C4-2B (cell line): ENCODE measurements around the gene ALDH1L1.

Source experiments
- H3K27ac ChIP-seq: fragments of 450-650 bp; 2 replicates; pipeline ENCODE4 v1.5.1; 2017
- CTCF ChIP-seq: fragments of 450-650 bp; conservative IDR thresholded peaks from 2 replicates; pipeline ENCODE4 v1.5.1; 2017; ENCODE audit warnings: mild to moderate bottlenecking
- ZFX ChIP-seq: fragments of 450-650 bp; IDR thresholded peaks from 2 replicates; pipeline ENCODE4 v1.6.1; 2017

Gene ALDH1L1

GRCh38 chr3:126111566-126112475 lies 68.6 kb downstream of the ALDH1L1 start:
- H3K27ac ChIP-seq: no peak overlapping the region
- no peak for TF ChIP-seq CTCF

- no peak for TF ChIP-seq ZFX
- no peak for TF ChIP-seq CTCF
- H3K27ac ChIP-seq: no peak overlapping the region
Observed at GRCh38 chr3:126111126-126111551, 69.2 kb downstream of the ALDH1L1 start.

- H3K27ac ChIP-seq: no peak overlapping the region
- TF ChIP-seq CTCF (no peak), ZFX (no peak)
Observed at GRCh38 chr3:126110431-126111125, 69.8 kb downstream of the ALDH1L1 start.

GRCh38 chr3:126109880-126110235 lies 70.5 kb downstream of the ALDH1L1 start:
- no peak for TF ChIP-seq CTCF
- TF ChIP-seq ZFX: no peak
- no peak overlapping the region for H3K27ac ChIP-seq

- no peak overlapping the region for H3K27ac ChIP-seq
- TF ChIP-seq CTCF (no peak), ZFX (no peak)
Observed at GRCh38 chr3:126109146-126109879, 71.1 kb downstream of the ALDH1L1 start.

GRCh38 chr3:126108676-126109050 lies 71.7 kb downstream of the ALDH1L1 start:
- no peak for TF ChIP-seq CTCF
- TF ChIP-seq ZFX: no peak
- H3K27ac ChIP-seq: no peak overlapping the region
